ENCODE measurements around the gene LSR. TPM values are rescaled to one million over a fixed set of nuclear protein-coding genes. Genes with fewer than 3 reads are reported as not detected.

Gene LSR
- total RNA-seq, 1 experiment from 2014 or later: 152 TPM

GRCh38 chr19:35226748-35227147 is 22.1 kb upstream of the LSR start:
- H3K4ac ChIP-seq (ENCODE audit: low read depth, low read length): no peak overlapping the region
- H2BK12ac ChIP-seq (ENCODE audit: insufficient read length, low read depth, low read length): no peak overlapping the region
- no peak overlapping the region for H2AK5ac ChIP-seq (ENCODE audit: insufficient read length, low read length)
- no peak for TF ChIP-seq CTCF (conservative IDR thresholded peaks at IDR 0.05)
- no peak overlapping the region for H2BK20ac ChIP-seq (ENCODE audit: low read depth, low read length, poor library complexity, severe bottlenecking)
- no peak overlapping the region for H3K27ac ChIP-seq (ENCODE audit: insufficient read length, low read depth, low read length)
- H2AFZ ChIP-seq (ENCODE audit: low read length): no peak overlapping the region
- H2BK15ac ChIP-seq (ENCODE audit: low read depth, low read length): no peak overlapping the region
- H3K9me3 ChIP-seq (ENCODE audit: control insufficient read depth, low read depth, low read length): no peaks in the 10 kb centered on the region
- no peak overlapping the region for H2BK120ac ChIP-seq (ENCODE audit: low read depth, low read length, poor library complexity, severe bottlenecking)
- H4K8ac ChIP-seq (replicated peaks; ENCODE audit: insufficient read length, low read depth, low read length): no peak overlapping the region
- no peak for DNase-seq
- H3T11ph ChIP-seq (ENCODE audit: low read length): no peak overlapping the region
- H3K79me2 ChIP-seq (ENCODE audit: insufficient read depth, low read length): no peaks in the 10 kb centered on the region
- Mint-ChIP-seq H3K27ac (no peak overlapping the region; a peak in 1 of 7 replicates), H3K27me3 (ENCODE audit: low read depth) (peaks cover 2% of the 10 kb centered on the region; the same call in 1 of the 2 replicates), H3K9me3 (no peaks in the 10 kb centered on the region), H3K4me3 (no peak overlapping the region), H3K4me1 (peaks cover 3 to 18% of the 10 kb centered on the region in 2 experiments), H3K36me3 (ENCODE audit: insufficient read depth in 1 of 3, low read depth in 3 of 3) (no peaks in the 10 kb centered on the region; a peak in 2 of 7 replicates)
- no peak overlapping the region for H3K23ac ChIP-seq (ENCODE audit: insufficient read length, low read depth, low read length)
- H3K9ac ChIP-seq (ENCODE audit: extremely low read depth, insufficient read length, low read length): no peak overlapping the region
- no peak overlapping the region for H4K5ac ChIP-seq (ENCODE audit: insufficient read length, low read depth, low read length)
- no peak overlapping the region for H3K56ac ChIP-seq (ENCODE audit: insufficient read length, low read depth, low read length)
- no peaks in the 10 kb centered on the region; the same call in 1 of the 2 replicates for H3K4me1 ChIP-seq (ENCODE audit: insufficient read depth, low read length)
- no peak overlapping the region for H3K4me2 ChIP-seq (ENCODE audit: insufficient read depth, insufficient read length, low read length)
- WGBS (ENCODE audit: extremely low coverage, insufficient read length, low lambda C conversion rate): no CpG with 5 or more reads among the region's 5 CpGs
- H4K91ac ChIP-seq (ENCODE audit: insufficient read length, low read depth, low read length): no peak overlapping the region
- no peaks in the 10 kb centered on the region for H4K20me1 ChIP-seq (ENCODE audit: control insufficient read depth, insufficient read depth, insufficient read length)
- H3K18ac ChIP-seq (ENCODE audit: insufficient read length, low read depth, low read length): no peak overlapping the region
- no peaks in the 10 kb centered on the region for H3K27me3 ChIP-seq (ENCODE audit: insufficient read depth, low read length)
- no peak overlapping the region for H2BK5ac ChIP-seq (ENCODE audit: insufficient read length, low read length)
- no peaks in the 10 kb centered on the region for H3K79me1 ChIP-seq (ENCODE audit: insufficient read depth, low read depth, low read length, poor library complexity, severe bottlenecking)
- no peak overlapping the region for H3K14ac ChIP-seq (ENCODE audit: insufficient read depth, low read length)
- no peaks in the 10 kb centered on the region for H3K23me2 ChIP-seq (ENCODE audit: insufficient read length, low read depth, low read length, poor library complexity, severe bottlenecking)
